NCI-H146 (cell line): ENCODE results near the gene PEPD.

Experiments
- DNase-seq: peaks from one replicate; lab custom pipeline; 2025; lab: John Stamatoyannopoulos, UW

Gene PEPD

GRCh38 chr19:33394723-33395560 is 126.6 kb downstream of the PEPD start:
- no peak for DNase-seq

- DNase-seq, result no peak
These were observed 127.4 kb downstream of the PEPD start for GRCh38 chr19:33394006-33394722.

GRCh38 chr19:33393286-33394005 is 128.1 kb downstream of the PEPD start:
- DNase-seq, result peak; percentile 82

- DNase-seq, result peak; percentile 88
These were observed 129.0 kb downstream of the PEPD start for GRCh38 chr19:33392341-33393285.

GRCh38 chr19:33391631-33392249 is 129.9 kb downstream of the PEPD start:
- DNase-seq, result no peak

- DNase-seq, result no peak
These were observed 130.5 kb downstream of the PEPD start for GRCh38 chr19:33390908-33391630.

- no peak for DNase-seq
These were observed 131.3 kb downstream of the PEPD start for GRCh38 chr19:33390101-33390907.

- no peak for DNase-seq
These were observed 132.0 kb downstream of the PEPD start for GRCh38 chr19:33389421-33390100.

GRCh38 chr19:33388725-33389420 is 132.7 kb downstream of the PEPD start:
- DNase-seq, result no peak

GRCh38 chr19:33388231-33388724 is 133.3 kb downstream of the PEPD start:
- DNase-seq, result no peak

GRCh38 chr19:33387351-33388230 is 134.0 kb downstream of the PEPD start:
- no peak for DNase-seq

GRCh38 chr19:33386361-33386858 is 135.2 kb downstream of the PEPD start:
- no peak for DNase-seq

GRCh38 chr19:33385956-33386355 is 135.6 kb downstream of the PEPD start:
- no peak for DNase-seq

GRCh38 chr19:33384983-33385382 is 136.6 kb downstream of the PEPD start:
- no peak for DNase-seq

- DNase-seq, result no peak
These were observed 137.8 kb downstream of the PEPD start for GRCh38 chr19:33383720-33384292.

- no peak for DNase-seq
These were observed 138.6 kb downstream of the PEPD start for GRCh38 chr19:33382982-33383381.

- no peak for DNase-seq
These were observed 139.6 kb downstream of the PEPD start for GRCh38 chr19:33382006-33382405.
